HG03378 (cell line): ENCODE measurements around the gene FAM131B.

Source experiments
- ATAC-seq: cut with Tn5 transposase; IDR thresholded peaks from one replicate; pipeline ENCODE4 v1.9.1; 2021; ENCODE audit warnings: mild to moderate bottlenecking, moderate library complexity; ENCODE audit not compliant: unreplicated experiment

Gene FAM131B

DNA sequence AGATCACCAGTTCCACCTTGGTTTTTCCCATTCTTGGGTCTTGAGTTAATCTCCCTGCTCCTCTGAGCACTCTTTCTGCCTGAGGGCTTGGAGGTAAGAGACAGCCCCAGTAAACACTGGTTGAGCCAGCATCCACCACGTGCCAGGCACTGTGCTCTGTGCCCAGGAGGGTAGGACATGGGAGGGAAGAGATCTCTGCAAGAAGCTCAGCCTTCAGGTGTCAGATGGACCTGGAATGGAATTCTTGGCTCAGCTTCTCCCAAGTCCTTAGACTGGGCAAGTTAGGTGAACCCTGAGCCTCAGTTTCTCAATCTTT is 21.1 kb upstream of the FAM131B start:
- ATAC-seq: no peak

- no peak for ATAC-seq
Measured at GRCh38 chr7:143382791-143383641, 20.5 kb upstream of the FAM131B start.

DNA sequence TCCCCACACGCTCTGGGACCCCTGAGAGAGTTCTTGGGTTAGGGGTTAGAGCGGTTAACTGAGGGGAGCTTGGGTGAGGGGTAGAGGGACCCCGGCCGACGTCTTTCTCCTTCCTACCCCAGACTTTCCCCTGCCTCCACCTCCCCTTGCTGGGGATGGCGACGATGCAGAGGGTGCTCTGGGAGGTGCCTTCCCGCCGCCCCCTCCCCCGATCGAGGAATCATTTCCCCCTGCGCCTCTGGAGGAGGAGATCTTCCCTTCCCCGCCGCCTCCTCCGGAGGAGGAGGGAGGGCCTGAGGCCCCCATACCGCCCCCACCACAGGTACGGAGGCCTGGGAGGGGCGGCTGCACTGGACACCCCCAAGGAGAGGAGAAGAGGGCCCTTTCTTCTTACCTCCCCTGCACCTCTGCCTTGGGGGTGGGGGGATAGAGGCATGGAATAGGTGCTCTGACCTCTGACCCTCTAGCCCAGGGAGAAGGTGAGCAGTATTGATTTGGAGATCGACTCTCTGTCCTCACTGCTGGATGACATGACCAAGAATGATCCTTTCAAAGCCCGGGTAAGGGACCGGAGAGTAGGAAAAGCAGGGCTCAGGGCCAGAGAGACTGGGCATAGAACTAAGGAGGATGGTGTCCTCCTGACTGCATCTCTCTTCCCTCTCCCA is 19.7 kb upstream of the FAM131B start:
- ATAC-seq: no peak

GRCh38 chr7:143381427-143382125 is 19.1 kb upstream of the FAM131B start:
- peak; percentile 4 for ATAC-seq

DNA sequence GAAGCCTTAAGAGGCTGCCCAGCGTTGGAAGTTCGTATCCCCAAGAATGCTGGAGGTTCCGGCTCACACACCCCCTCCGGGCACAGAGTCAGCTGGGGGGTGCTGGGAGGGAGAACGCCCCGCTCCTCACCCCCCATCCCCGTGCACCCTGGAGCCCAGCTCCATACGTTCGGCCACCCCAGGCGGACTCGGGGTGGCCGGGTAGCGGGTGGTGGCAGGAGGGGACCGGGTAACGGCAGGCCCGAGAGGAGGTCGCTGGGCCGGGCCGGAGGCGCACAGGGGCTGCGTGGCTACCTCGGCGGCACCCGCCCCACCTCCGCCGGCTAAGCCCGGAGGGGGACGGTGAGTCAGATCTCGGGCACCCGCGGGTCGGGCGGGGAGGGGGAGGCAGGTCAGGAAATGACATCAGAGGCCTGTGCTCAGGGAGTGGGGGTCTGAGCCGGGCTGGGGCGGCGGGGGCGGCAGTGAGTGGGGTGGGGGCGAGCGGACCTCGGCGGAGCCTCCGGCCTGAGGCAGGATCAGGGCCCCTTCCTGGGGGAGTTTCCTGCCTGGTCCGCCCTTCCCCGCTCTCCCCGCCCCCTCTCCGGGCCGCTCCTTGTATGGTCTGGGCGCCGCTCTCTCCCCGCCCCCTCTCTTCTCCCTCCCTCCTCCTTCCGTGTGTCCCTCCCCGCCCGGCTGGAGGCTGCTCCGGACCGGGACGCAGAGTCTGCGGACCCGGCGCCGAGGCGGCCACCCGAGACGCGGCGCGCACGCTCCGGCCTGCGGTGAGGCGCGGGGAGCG is 18.3 kb upstream of the FAM131B start, which contains the start of gene ZYX:
Gene ZYX, plus strand, starts transcription at position 700 of the 781 bp plus-strand sequence. CDS start 227 bp downstream, outside the sequence.
- ATAC-seq: peak; percentile 55

DNA sequence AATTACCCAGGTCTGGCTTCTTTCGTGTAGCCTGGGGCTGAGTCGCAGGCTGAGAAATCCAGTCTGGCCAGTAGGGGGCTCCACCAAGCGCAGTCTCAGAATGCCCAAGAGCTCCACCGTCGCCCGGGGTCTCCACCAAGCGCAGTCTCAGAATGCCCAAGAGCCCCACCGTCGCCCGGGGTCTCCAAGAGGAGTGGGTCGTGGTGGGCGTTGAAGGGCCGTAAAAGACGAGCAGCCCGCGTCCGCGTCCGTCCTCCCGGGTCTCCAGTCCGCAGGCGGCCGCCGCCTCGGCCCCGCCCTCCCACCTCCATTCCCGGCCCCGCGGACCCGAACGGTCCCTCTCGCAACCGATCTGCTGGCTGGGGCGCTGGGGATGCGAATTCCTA is 17.7 kb upstream of the FAM131B start:
- ATAC-seq: peak; percentile 63

DNA sequence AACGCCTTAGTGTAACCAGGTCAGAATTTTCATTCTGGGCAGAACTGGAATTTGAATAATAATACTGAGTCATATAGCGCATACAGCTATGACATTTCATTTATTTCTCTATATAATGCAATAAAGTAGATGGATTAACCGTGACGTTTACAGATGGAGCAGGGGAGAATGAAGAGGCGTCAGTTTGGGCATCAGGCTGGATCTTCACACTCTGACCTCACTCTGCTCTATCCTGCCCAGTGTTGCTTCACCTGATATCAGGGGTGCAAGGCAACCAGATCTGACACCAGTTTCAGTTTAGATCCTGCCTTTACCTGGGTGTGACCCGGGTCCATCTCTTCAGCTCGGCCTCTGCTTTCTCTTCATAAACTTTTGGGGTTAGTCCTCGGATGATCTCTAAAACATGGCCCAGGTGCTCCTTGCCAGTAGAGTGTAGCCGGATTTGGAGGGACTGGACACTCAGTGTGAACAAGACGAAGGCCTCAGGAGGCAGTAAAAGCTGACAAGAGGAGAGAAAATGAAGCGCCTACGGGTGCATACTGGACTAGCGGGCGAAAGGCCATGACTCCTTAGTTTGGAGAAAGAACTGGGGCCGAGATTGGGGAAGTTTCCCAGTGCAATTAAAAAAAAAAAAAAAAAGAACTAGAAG is 17.2 kb upstream of the FAM131B start:
- peak; percentile 15 for ATAC-seq

DNA sequence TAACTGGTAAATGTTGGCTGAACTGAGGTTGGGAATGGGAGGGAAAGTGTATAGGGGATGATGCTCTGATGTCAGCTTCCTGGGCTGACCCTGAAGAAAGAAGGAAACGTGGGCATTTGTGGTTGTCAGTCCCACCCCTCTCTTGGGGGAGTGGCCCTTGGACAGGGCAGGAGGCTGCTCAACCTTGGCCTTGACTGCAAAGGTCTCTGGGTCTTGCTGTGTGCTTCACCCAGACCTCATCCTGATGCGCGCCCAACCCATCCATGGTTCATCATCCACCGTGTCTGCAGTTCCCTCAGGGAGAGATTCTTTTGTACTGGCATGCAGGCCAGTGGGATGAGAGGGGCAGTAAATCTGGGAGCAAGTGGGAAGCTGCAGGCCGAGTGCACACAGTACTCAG is 13.9 kb upstream of the FAM131B start:
- no peak for ATAC-seq

DNA sequence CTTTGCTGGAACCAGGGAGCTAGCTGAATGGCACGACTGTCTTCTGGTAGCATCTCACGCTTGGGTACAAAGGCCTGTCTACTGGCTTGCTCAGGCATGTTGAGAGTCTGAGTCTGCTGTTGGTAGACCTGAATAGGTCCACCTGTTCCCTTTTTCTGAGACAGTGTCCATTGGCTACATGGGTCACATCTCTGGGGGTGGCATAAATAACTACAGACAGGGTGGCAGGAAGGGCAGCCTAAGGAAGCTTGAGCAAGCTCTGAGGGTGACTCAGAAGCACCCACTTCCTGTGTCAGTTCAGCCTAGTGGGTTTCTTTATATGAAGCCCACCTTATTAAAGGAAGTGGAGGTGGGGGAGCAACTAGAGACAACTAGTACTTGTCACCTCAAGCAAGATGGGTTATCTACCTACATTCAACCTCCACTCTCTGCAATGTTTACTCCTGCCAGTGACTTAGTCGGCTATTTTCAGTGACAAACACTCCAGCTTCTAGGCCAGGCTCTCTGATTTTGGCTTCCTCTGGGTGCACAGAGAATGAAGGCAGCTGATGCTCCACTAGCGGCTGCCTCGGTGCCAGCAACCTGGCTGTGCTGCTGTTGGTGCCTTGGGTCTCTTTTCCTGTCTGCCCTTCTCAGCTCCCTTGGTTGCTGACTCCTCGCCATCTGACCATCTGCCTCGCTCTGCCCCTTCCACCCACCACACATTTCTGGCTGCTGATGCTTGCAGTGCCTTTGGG is 13.0 kb upstream of the FAM131B start:
- peak; percentile 30 for ATAC-seq

- no peak for ATAC-seq
Measured at GRCh38 chr7:143374561-143374960, 12.0 kb upstream of the FAM131B start.

GRCh38 chr7:143373255-143373794 is 10.8 kb upstream of the FAM131B start:
- no peak for ATAC-seq

DNA sequence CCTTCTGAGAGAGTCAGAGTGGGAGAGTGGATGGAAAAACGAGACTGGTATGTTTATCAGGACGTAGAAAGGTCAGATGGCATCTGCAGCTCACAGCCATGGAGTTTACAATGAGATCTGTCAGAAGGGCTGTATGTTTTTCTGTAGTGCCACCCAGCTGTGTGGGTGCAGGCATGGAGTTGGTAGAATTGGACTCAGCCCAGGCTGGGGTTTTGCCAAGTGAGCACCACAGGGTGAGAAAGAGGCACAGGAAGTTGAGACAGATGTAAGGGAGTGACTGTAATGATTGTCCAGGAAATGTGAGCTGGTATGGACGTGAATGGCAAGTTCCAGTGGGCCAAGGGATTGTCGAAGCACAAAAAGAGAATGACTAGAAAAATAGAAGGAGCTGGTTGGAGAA is 9.6 kb upstream of the FAM131B start:
- ATAC-seq: no peak

GRCh38 chr7:143369678-143370651 is 7.5 kb upstream of the FAM131B start:
- no peak for ATAC-seq

DNA sequence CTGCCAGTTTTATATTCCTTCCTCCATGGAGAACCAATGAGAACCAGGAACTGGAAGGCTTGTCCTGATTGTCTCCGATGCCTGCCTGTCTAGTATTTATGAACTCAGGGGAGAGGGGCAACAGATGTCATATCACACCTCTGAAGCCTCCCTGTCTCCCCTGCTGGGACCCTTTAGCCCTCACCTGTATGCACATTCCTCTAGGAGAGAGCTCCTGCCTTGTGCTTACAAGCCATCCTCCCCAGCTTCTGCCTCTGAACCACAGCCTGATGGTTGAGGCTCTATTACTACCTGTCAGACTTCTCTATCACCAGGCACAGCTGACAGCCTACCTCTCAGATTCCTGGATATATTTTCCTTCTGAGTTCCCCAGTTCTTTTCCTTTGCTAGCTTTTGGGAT is 5.9 kb upstream of the FAM131B start:
- no peak for ATAC-seq

DNA sequence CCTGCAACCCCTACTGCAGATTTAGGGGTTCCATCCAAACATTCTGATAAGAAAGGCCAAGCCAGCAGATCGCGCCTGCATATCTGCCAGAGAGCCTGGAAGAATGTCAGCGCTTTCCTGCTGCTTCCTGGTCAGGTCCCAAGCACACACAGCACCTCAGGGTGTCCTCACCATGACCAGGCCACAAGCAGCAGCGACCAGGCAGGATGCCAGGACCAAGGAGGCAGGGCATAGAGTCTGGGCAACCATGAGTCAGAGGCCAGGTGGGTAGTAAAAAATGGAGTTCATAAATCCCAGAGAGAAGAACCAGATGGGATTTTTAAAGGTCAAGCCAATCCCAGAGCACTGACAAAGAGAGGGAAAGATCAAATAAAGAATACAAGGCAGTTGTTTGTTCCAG is 5.5 kb upstream of the FAM131B start:
- ATAC-seq: no peak

GRCh38 chr7:143363016-143363937 is 764 bp upstream of the FAM131B start:
- ATAC-seq: no peak

DNA sequence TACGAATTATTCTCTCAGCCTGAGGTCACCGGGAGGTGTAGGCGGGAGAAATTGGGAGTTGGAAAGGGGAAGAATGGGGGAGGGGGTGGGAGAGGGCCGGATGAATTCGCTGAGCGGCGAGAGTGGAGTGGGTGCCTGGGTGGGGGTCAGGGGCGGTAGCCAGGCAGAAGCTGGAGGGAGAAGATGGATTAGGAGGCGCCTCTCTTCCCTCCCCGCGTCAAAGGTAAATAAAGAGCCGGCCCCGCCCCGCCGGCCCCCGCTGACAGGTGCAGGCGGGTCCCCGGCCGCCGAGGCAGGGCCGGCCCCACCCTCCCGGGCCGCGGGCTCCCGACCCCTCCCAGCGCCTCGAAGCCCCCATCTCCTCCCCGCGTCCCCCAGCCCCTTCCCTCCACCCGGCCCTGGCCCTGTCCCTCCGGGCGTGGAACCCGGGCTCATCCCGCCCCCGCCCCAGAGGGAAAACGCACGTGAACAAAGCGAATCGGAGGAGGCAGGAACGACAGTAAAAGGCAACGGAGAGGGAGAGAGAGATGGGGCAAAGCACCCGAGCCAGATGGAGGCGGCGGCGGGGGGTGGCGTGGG is 872 bp downstream of the FAM131B start:
- no peak for ATAC-seq
